ENCODE results near the gene MOV10L1. TPM values are rescaled to one million over a fixed set of nuclear protein-coding genes. Genes with fewer than 3 reads are reported as not detected.
A peak's percentile ranks its signal among the peaks of the same experiment; 100 is the strongest.

The MOV10L1 gene
- total and polyA plus RNA-seq, 12 donors, result 0.16 to 0.42 (median 0.26) TPM; not detected in 8

- no peak overlapping the region for H3K27ac ChIP-seq
- H3K27me3 ChIP-seq, result peaks cover 5 to 53% (median 26%) of the 10 kb centered on the region in 7 donors
- no peaks in the 10 kb centered on the region for H3K9me3 ChIP-seq
- WGBS, 2 donors, result 77 to 84% methylated on average over 9 of the region's 9 CpGs
- no peaks in the 10 kb centered on the region for H3K36me3 ChIP-seq
- no peak for DNase-seq
- no peak overlapping the region for H3K4me3 ChIP-seq
- TF ChIP-seq CTCF (IDR thresholded peaks at IDR 0.05), result no peak
- peaks cover 0 to 4% (median 0%) of the 10 kb centered on the region in 9 donors for H3K4me1 ChIP-seq
- intact Hi-C loops (cut with DNase I), result no loop called here
- no peak for ATAC-seq
These were observed 11.0 kb upstream of the MOV10L1 start for GRCh38 chr22:50078761-50079160.

GRCh38 chr22:50080077-50080465 is 9.7 kb upstream of the MOV10L1 start:
- Histone ChIP-seq H3K27ac (no peak overlapping the region), H3K36me3 (no peaks in the 10 kb centered on the region), H3K4me3 (no peak overlapping the region), H3K4me1 (peaks cover 0 to 6% (median 0%) of the 10 kb centered on the region in 9 donors), H3K9me3 (no peaks in the 10 kb centered on the region), H3K27me3 (peaks cover 5 to 57% (median 36%) of the 10 kb centered on the region in 7 donors)
- ATAC-seq, result no peak
- intact Hi-C loops (cut with DNase I), result no loop called here
- DNase-seq, result no peak
- 86 to 88% methylated on average over 13 of the region's 13 CpGs for WGBS, 2 donors
- TF ChIP-seq CTCF (IDR thresholded peaks at IDR 0.05), result no peak

GRCh38 chr22:50081426-50082196 is 8.2 kb upstream of the MOV10L1 start:
- ATAC-seq (peak in 2 of 8 donors; percentile 6 to 39), DNase-seq (no peak)
- Histone ChIP-seq H3K9me3 (no peaks in the 10 kb centered on the region), H3K36me3 (no peaks in the 10 kb centered on the region), H3K27ac (no peak overlapping the region), H3K4me1 (peaks cover 0 to 7% (median 0%) of the 10 kb centered on the region in 9 donors), H3K27me3 (peaks cover 8 to 59% (median 33%) of the 10 kb centered on the region in 7 donors), H3K4me3 (no peak overlapping the region)
- no peak for TF ChIP-seq CTCF (IDR thresholded peaks at IDR 0.05)
- 85 to 86% methylated on average over 24 to 27 of the region's 27 CpGs for WGBS, 2 donors
- intact Hi-C loops (cut with DNase I), result no loop called here

- Histone ChIP-seq H3K4me1 (peaks cover 0 to 7% (median 0%) of the 10 kb centered on the region in 9 donors), H3K27me3 (peaks cover 8 to 63% (median 37%) of the 10 kb centered on the region in 7 donors), H3K4me3 (no peak overlapping the region), H3K9me3 (no peaks in the 10 kb centered on the region), H3K36me3 (no peaks in the 10 kb centered on the region), H3K27ac (no peak overlapping the region)
- peak in 2 of 8 donors; percentile 18 to 43 for ATAC-seq
- DNase-seq, result no peak
- intact Hi-C loops (cut with DNase I), result no loop called here
- no peak for TF ChIP-seq CTCF (IDR thresholded peaks at IDR 0.05)
- 85% methylated on average over 13 to 18 of the region's 18 CpGs for WGBS, 2 donors
These were observed 7.5 kb upstream of the MOV10L1 start for GRCh38 chr22:50082197-50082715.

Measured in heart right ventricle (tissue), 16 donors.